ENCODE results near the gene NDUFA6. TPM values are rescaled to one million over a fixed set of nuclear protein-coding genes. Genes with fewer than 3 reads are reported as not detected.
"Not testable (repeated sequence)": the region's sequence is repeated elsewhere in the genome, so short reads cannot be mapped to it uniquely, and the experiment has no call there.

NDUFA6 gene
- total RNA-seq = 18.0 TPM

- DNase-seq (ENCODE audit: low read depth in 2 of 3, low spot score in 2 of 3) = peak; percentile 94 to 100 (median 98)
Observed at GRCh38 chr22:42090596-42091454, at the start of gene NDUFA6. Gene NDUFA6 (minus strand): TSS chr22:42090772. CDS start chr22:42090744, 28 bp downstream.

- not testable (repeated sequence) for DNase-seq (ENCODE audit: low read depth in 2 of 3, low spot score in 2 of 3)
Observed at GRCh38 chr22:42140153-42140552, 49.6 kb upstream of the NDUFA6 start.

- DNase-seq (ENCODE audit: low read depth in 2 of 3, low spot score in 2 of 3) = not testable (repeated sequence)
Observed at GRCh38 chr22:42139508-42139907, 48.9 kb upstream of the NDUFA6 start.

GRCh38 chr22:42138972-42139371, 48.4 kb upstream of the NDUFA6 start:
- DNase-seq (ENCODE audit: low read depth in 2 of 3, low spot score in 2 of 3) = no peak

GRCh38 chr22:42138122-42138770, 47.7 kb upstream of the NDUFA6 start:
- no peak for DNase-seq (ENCODE audit: low read depth in 2 of 3, low spot score in 2 of 3)

- not testable (repeated sequence) for DNase-seq (ENCODE audit: low read depth in 2 of 3, low spot score in 2 of 3)
Observed at GRCh38 chr22:42135688-42136087, 45.1 kb upstream of the NDUFA6 start.

- no peak for DNase-seq (ENCODE audit: low read depth in 2 of 3, low spot score in 2 of 3)
Observed at GRCh38 chr22:42134100-42135020, 43.8 kb upstream of the NDUFA6 start.

GRCh38 chr22:42132457-42132856, 41.9 kb upstream of the NDUFA6 start:
- DNase-seq (ENCODE audit: low read depth in 2 of 3, low spot score in 2 of 3) = no peak

- DNase-seq (ENCODE audit: low read depth in 2 of 3, low spot score in 2 of 3) = no peak
Observed at GRCh38 chr22:42131562-42131961, 41.0 kb upstream of the NDUFA6 start.

- DNase-seq (ENCODE audit: low read depth in 2 of 3, low spot score in 2 of 3) = not testable (repeated sequence)
Observed at GRCh38 chr22:42130639-42131431, 40.3 kb upstream of the NDUFA6 start, which contains the start of gene CYP2D6. Gene CYP2D6 (minus strand): TSS chr22:42130810. CDS start chr22:42130791, 19 bp downstream.

- not testable (repeated sequence) for DNase-seq (ENCODE audit: low read depth in 2 of 3, low spot score in 2 of 3)
Observed at GRCh38 chr22:42130182-42130581, 39.6 kb upstream of the NDUFA6 start.

GRCh38 chr22:42128776-42129694, 38.5 kb upstream of the NDUFA6 start:
- DNase-seq (ENCODE audit: low read depth in 2 of 3, low spot score in 2 of 3) = not testable (repeated sequence)

GRCh38 chr22:42128007-42128406, 37.4 kb upstream of the NDUFA6 start:
- DNase-seq (ENCODE audit: low read depth in 2 of 3, low spot score in 2 of 3) = not testable (repeated sequence)

- DNase-seq (ENCODE audit: low read depth in 2 of 3, low spot score in 2 of 3) = no peak
Observed at GRCh38 chr22:42127606-42128005, 37.0 kb upstream of the NDUFA6 start.

GRCh38 chr22:42123529-42123928, 33.0 kb upstream of the NDUFA6 start:
- DNase-seq (ENCODE audit: low read depth in 2 of 3, low spot score in 2 of 3) = not testable (repeated sequence)

- peak; percentile 13 to 69 (median 53) for DNase-seq (ENCODE audit: low read depth in 2 of 3, low spot score in 2 of 3)
Observed at GRCh38 chr22:42120231-42121021, 29.9 kb upstream of the NDUFA6 start.

- DNase-seq (ENCODE audit: low read depth in 2 of 3, low spot score in 2 of 3) = no peak
Observed at GRCh38 chr22:42116848-42117424, 26.4 kb upstream of the NDUFA6 start.

GRCh38 chr22:42115420-42115830, 24.9 kb upstream of the NDUFA6 start:
- not testable (repeated sequence) for DNase-seq (ENCODE audit: low read depth in 2 of 3, low spot score in 2 of 3)

All from hematopoietic multipotent progenitor cell (in vitro differentiated cells).